ENCODE data around the gene MAML2.

DNA sequence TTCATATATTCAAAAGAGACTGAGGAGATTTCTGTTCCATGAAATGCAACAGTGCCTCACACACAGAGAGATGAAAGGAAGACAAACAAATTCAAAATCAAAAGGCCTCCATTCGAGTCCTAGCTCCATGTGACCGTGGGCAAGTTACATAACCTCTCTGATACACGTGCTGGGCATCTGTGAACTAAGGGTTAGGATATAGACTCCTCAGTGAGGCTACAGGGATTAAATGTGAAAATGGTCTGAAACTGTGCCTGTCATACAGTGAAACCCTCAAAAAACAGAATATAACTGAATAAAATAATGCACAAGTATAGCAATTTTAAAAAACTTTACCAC is 307.3 kb downstream of the MAML2 start:
- TF ChIP-seq, protein P1, sequence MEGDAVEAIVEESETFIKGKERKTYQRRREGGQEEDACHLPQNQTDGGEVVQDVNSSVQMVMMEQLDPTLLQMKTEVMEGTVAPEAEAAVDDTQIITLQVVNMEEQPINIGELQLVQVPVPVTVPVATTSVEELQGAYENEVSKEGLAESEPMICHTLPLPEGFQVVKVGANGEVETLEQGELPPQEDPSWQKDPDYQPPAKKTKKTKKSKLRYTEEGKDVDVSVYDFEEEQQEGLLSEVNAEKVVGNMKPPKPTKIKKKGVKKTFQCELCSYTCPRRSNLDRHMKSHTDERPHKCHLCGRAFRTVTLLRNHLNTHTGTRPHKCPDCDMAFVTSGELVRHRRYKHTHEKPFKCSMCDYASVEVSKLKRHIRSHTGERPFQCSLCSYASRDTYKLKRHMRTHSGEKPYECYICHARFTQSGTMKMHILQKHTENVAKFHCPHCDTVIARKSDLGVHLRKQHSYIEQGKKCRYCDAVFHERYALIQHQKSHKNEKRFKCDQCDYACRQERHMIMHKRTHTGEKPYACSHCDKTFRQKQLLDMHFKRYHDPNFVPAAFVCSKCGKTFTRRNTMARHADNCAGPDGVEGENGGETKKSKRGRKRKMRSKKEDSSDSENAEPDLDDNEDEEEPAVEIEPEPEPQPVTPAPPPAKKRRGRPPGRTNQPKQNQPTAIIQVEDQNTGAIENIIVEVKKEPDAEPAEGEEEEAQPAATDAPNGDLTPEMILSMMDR (IDR thresholded peaks at IDR 0.05): no peak
- TF ChIP-seq, protein P2, sequence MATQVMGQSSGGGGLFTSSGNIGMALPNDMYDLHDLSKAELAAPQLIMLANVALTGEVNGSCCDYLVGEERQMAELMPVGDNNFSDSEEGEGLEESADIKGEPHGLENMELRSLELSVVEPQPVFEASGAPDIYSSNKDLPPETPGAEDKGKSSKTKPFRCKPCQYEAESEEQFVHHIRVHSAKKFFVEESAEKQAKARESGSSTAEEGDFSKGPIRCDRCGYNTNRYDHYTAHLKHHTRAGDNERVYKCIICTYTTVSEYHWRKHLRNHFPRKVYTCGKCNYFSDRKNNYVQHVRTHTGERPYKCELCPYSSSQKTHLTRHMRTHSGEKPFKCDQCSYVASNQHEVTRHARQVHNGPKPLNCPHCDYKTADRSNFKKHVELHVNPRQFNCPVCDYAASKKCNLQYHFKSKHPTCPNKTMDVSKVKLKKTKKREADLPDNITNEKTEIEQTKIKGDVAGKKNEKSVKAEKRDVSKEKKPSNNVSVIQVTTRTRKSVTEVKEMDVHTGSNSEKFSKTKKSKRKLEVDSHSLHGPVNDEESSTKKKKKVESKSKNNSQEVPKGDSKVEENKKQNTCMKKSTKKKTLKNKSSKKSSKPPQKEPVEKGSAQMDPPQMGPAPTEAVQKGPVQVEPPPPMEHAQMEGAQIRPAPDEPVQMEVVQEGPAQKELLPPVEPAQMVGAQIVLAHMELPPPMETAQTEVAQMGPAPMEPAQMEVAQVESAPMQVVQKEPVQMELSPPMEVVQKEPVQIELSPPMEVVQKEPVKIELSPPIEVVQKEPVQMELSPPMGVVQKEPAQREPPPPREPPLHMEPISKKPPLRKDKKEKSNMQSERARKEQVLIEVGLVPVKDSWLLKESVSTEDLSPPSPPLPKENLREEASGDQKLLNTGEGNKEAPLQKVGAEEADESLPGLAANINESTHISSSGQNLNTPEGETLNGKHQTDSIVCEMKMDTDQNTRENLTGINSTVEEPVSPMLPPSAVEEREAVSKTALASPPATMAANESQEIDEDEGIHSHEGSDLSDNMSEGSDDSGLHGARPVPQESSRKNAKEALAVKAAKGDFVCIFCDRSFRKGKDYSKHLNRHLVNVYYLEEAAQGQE (IDR thresholded peaks at IDR 0.05; ENCODE audit: insufficient read depth in 1 of 2, low read depth in 2 of 2, low read length in 1 of 2): no peak

All from Panc1 (cell line).